K562 (cell line): ENCODE measurements around the gene LOXL3. TPM values are rescaled to one million over a fixed set of nuclear protein-coding genes. Genes with fewer than 3 reads are reported as not detected.

ENCODE experiments used
- ASH1L ChIP-seq: fragments of 450-650 bp; IDR thresholded peaks from 2 replicates; pipeline ENCODE4 v1.6.1; 2018; ENCODE audit warnings: borderline replicate concordance, mild to moderate bottlenecking, low read depth; ENCODE audit not compliant: partially characterized antibody
- C11orf30 ChIP-seq: fragments of 450-650 bp; IDR thresholded peaks from 2 replicates; pipeline ENCODE4 v1.6.1; 2016; ENCODE audit warnings: low read depth, mild to moderate bottlenecking
- DACH1 ChIP-seq: fragments of 450-650 bp; IDR thresholded peaks from 2 replicates; pipeline ENCODE4 v1.6.1; 2018; ENCODE audit not compliant: partially characterized antibody
- ELF4 ChIP-seq: fragments of 450-650 bp; formaldehyde crosslinking; IDR thresholded peaks from 2 replicates; pipeline ENCODE4 v1.4.0; 2022; ENCODE audit warnings: missing genetic modification characterization
- HNRNPH1 ChIP-seq: fragments of 200-400 bp; formaldehyde crosslinking; optimal IDR thresholded peaks from 2 replicates; pipeline ENCODE3; 2017; ENCODE audit warnings: low read depth, mild to moderate bottlenecking, low read length, moderate library complexity
- KHSRP ChIP-seq: fragments of 450-650 bp; IDR thresholded peaks from 2 replicates; pipeline ENCODE4 v1.6.1; 2017
- KLF13 ChIP-seq: fragments of 450-650 bp; IDR thresholded peaks from 2 replicates; pipeline ENCODE4 v1.6.1; 2016; ENCODE audit warnings: missing genetic modification characterization, low read depth, mild to moderate bottlenecking, missing compliant biosample characterization, moderate library complexity, borderline replicate concordance
- RFX1 ChIP-seq: fragments of 450-650 bp; IDR thresholded peaks from 2 replicates; pipeline ENCODE4 v1.6.1; 2016; ENCODE audit warnings: mild to moderate bottlenecking, moderate library complexity
- RNF2 ChIP-seq: sonication (generic); IDR thresholded peaks from 2 replicates; pipeline ENCODE4 v1.6.1; 2016
- SNIP1 ChIP-seq: fragments of 450-650 bp; IDR thresholded peaks from 2 replicates; pipeline ENCODE4 v1.7.1; 2017; ENCODE audit warnings: low read depth, mild to moderate bottlenecking
- TAF15 ChIP-seq: fragments of 200-400 bp; formaldehyde crosslinking; IDR thresholded peaks from 2 replicates; pipeline ENCODE4 v1.6.1; 2017; ENCODE audit warnings: mild to moderate bottlenecking, low read depth, low read length, moderate library complexity
- TCFL5 ChIP-seq: fragments of 250-450 bp; sonication (Bioruptor Pico); conservative IDR thresholded peaks from 2 replicates; pipeline ENCODE4 v1.6.1; 2021; ENCODE audit warnings: mild to moderate bottlenecking, moderate library complexity, matching md5 sums
- U2AF1 ChIP-seq: fragments of 200-400 bp; formaldehyde crosslinking; optimal IDR thresholded peaks from 2 replicates; pipeline ENCODE3; 2017; ENCODE audit warnings: mild to moderate bottlenecking, low read depth, low read length, moderate library complexity
- ZNF347 ChIP-seq: fragments of 450-650 bp; formaldehyde crosslinking; IDR thresholded peaks from 2 replicates; pipeline ENCODE4 v1.4.0; 2020; ENCODE audit warnings: low read depth, mild to moderate bottlenecking, moderate library complexity
- ZNF384 ChIP-seq: IDR thresholded peaks from 2 replicates; pipeline ENCODE4 v1.6.1; 2012; ENCODE audit warnings: low read depth, low read length, improper control_type of control experiment
- ZNF398 ChIP-seq: fragments of 250-450 bp; sonication (Bioruptor Pico); IDR thresholded peaks from 2 replicates; pipeline ENCODE4 v1.8.0; 2021; ENCODE audit warnings: moderate library complexity, mild to moderate bottlenecking, inconsistent platforms
- ZNF41 ChIP-seq: fragments of 250-450 bp; sonication (Bioruptor Pico); conservative IDR thresholded peaks from 2 replicates; pipeline ENCODE4 v1.4.0; 2020; ENCODE audit warnings: mild to moderate bottlenecking
- ZNF695 ChIP-seq: fragments of 450-650 bp; formaldehyde crosslinking; IDR thresholded peaks from 2 replicates; pipeline ENCODE4 v1.4.0; 2020; ENCODE audit warnings: mild to moderate bottlenecking, moderate library complexity
- ZNF740 ChIP-seq, 3 experiments: fragments of 200-800 bp in 1 of 3; sonication (Bioruptor generic) in 1 of 3; sonication (generic) in 1 of 3; formaldehyde crosslinking in 1 of 3; IDR thresholded peaks; 2 replicates each; pipeline versions ENCODE4 v1.6.1 to v1.8.0; 2016 to 2022; ENCODE audit warnings: mild to moderate bottlenecking in 2 of 3, missing compliant biosample characterization in 2 of 3, missing genetic modification characterization in 2 of 3, missing genetic modification reagents in 1 of 3
- polyA plus RNA-seq, 8 experiments: library from polyadenylated mRNA; depleted of rRNA in 4 of 8; stranded (reverse) in 5 of 8; unstranded in 3 of 8; fragments of >200 nt; fragmentation: Nextera tagmentation in 2 of 8; fragmentation: Illumina TruSeq in 1 of 8; extraction: Ambion mirVana in 2 of 8; extraction: Trizol in 1 of 8; gene quantifications; 2 replicates each; pipeline versions ENCODE4 v1.2.1 to v1.2.3, GENCODE V29; 2011 to 2014; ENCODE audit warnings: inconsistent platforms in 1 of 8, missing spikeins in 1 of 8
- total RNA-seq, 7 experiments: library from RNA; depleted of rRNA in 6 of 7; stranded (reverse); fragments of >200 nt in 6 of 7; fragmentation: Illumina TruSeq in 2 of 7; extraction: Trizol in 2 of 7; gene quantifications; 2 replicates each; pipeline versions ENCODE4 v1.2.1 to v1.2.3, GENCODE V29; 2011 to 2021; ENCODE audit warnings: low replicate concordance in 1 of 7
- TF ChIP-seq, protein P1 (sequence below), 2 experiments: IDR thresholded peaks in 1 of 2; conservative IDR thresholded peaks in 1 of 2; 2 replicates each; pipeline ENCODE4 v1.6.1; 2016; ENCODE audit warnings: low read depth in 2 of 2, mild to moderate bottlenecking in 1 of 2, missing compliant biosample characterization in 1 of 2, missing genetic modification characterization in 1 of 2, moderate library complexity in 1 of 2
- TF ChIP-seq, protein P2 (sequence below): sonication (generic); formaldehyde crosslinking; IDR thresholded peaks from 2 replicates; pipeline ENCODE4 v1.8.1; 2023; ENCODE audit warnings: mild to moderate bottlenecking, missing genetic modification reagents, moderate library complexity

The LOXL3 gene
- total and polyA plus RNA-seq, 9 of the 15 experiments (the other 6 are each of a cell fraction or from before 2014, with no cell fraction given) = 0.22 to 0.99 (median 0.31) TPM

- TF ChIP-seq ZNF740 (CRISPR knock-in tag; IDR thresholded peaks at IDR 0.05) (peak; percentile 68; the same call in 1 of the 2 replicates), ZNF740 (tag; IDR thresholded peaks at IDR 0.05) (no peak; a peak in 1 of 4 replicates), DACH1 (no peak), ASH1L (no peak), KLF13 (tag) (no peak), U2AF1 (peak; percentile 92), TCFL5 (CRISPR knock-in tag) (no peak), HNRNPH1 (no peak), ELF4 (no peak), ZNF347 (CRISPR knock-in tag) (no peak), RFX1 (no peak), TAF15 (no peak), C11orf30 (peak; percentile 100), ZNF41 (no peak), ZNF398 (CRISPR knock-in tag) (no peak), KHSRP (peak; percentile 99), ZNF695 (no peak), RNF2 (no peak), ZNF384 (no peak; the same call in 1 of the 2 replicates), SNIP1 (no peak)
- TF ChIP-seq, protein P1, sequence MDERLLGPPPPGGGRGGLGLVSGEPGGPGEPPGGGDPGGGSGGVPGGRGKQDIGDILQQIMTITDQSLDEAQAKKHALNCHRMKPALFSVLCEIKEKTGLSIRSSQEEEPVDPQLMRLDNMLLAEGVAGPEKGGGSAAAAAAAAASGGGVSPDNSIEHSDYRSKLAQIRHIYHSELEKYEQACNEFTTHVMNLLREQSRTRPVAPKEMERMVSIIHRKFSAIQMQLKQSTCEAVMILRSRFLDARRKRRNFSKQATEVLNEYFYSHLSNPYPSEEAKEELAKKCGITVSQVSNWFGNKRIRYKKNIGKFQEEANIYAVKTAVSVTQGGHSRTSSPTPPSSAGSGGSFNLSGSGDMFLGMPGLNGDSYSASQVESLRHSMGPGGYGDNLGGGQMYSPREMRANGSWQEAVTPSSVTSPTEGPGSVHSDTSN (CRISPR knock-in tag; IDR thresholded peaks at IDR 0.05; ENCODE audit: low read depth) = no peak
- TF ChIP-seq, protein P1 (tag; conservative IDR thresholded peaks at IDR 0.05; ENCODE audit: low read depth) = no peak
- TF ChIP-seq, protein P2, sequence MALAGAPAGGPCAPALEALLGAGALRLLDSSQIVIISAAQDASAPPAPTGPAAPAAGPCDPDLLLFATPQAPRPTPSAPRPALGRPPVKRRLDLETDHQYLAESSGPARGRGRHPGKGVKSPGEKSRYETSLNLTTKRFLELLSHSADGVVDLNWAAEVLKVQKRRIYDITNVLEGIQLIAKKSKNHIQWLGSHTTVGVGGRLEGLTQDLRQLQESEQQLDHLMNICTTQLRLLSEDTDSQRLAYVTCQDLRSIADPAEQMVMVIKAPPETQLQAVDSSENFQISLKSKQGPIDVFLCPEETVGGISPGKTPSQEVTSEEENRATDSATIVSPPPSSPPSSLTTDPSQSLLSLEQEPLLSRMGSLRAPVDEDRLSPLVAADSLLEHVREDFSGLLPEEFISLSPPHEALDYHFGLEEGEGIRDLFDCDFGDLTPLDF (CRISPR knock-in tag) = peak; percentile 82
Observed at GRCh38 chr2:74553892-74554819, at the start of gene LOXL3, which contains the start of gene DOK1 (continued).
